Fibroblast of gingiva (primary cell): ENCODE measurements around the gene VKORC1L1.
"Not testable (repeated sequence)": the region's sequence is repeated elsewhere in the genome, so short reads cannot be mapped to it uniquely, and the experiment has no call there.

Experiments used
- DNase-seq: peaks from one replicate; pipeline ENCODE4 v3.0.0-alpha.2; 2011; ENCODE audit warnings: low read depth

The VKORC1L1 gene

GRCh38 chr7:65978891-65979582, 106.2 kb downstream of the VKORC1L1 start:
- no peak for DNase-seq

GRCh38 chr7:65979583-65980477, 107.0 kb downstream of the VKORC1L1 start:
- DNase-seq: no peak

GRCh38 chr7:65980478-65981250, 107.8 kb downstream of the VKORC1L1 start:
- no peak for DNase-seq

GRCh38 chr7:65981965-65982792, 109.3 kb downstream of the VKORC1L1 start, which contains the start of gene GUSB:
TSS of gene GUSB (minus strand) at chr7:65982213. CDS start at chr7:65982183, 30 bp downstream.
- peak; percentile 85 for DNase-seq

- DNase-seq: no peak
Measured at GRCh38 chr7:65983965-65984658, 111.2 kb downstream of the VKORC1L1 start.

GRCh38 chr7:65988084-65988483, 115.2 kb downstream of the VKORC1L1 start:
- DNase-seq: no peak

- not testable (repeated sequence) for DNase-seq
Measured at GRCh38 chr7:65988503-65988902, 115.6 kb downstream of the VKORC1L1 start.

- no peak for DNase-seq
Measured at GRCh38 chr7:65989694-65990080, 116.8 kb downstream of the VKORC1L1 start.

GRCh38 chr7:65991829-65992228, 119.0 kb downstream of the VKORC1L1 start:
- not testable (repeated sequence) for DNase-seq

GRCh38 chr7:65992526-65992925, 119.7 kb downstream of the VKORC1L1 start:
- DNase-seq: no peak

GRCh38 chr7:65994984-65995383, 122.1 kb downstream of the VKORC1L1 start:
- DNase-seq: not testable (repeated sequence)

- DNase-seq: not testable (repeated sequence)
Measured at GRCh38 chr7:66000823-66001417, 128.0 kb downstream of the VKORC1L1 start.

- DNase-seq: not testable (repeated sequence)
Measured at GRCh38 chr7:66005115-66005671, 132.3 kb downstream of the VKORC1L1 start.

GRCh38 chr7:66007232-66007631, 134.4 kb downstream of the VKORC1L1 start:
- DNase-seq: no peak
